GM18868 (cell line): ENCODE measurements around the gene CTSA.
"Not testable (repeated sequence)": the region's sequence is repeated elsewhere in the genome, so short reads cannot be mapped to it uniquely, and the experiment has no call there.

Experiments used
- ATAC-seq: cut with Tn5 transposase; IDR thresholded peaks from one replicate; pipeline ENCODE4 v1.9.1; 2021; ENCODE audit warnings: mild to moderate bottlenecking, moderate library complexity; ENCODE audit not compliant: unreplicated experiment

CTSA gene

GRCh38 chr20:45863543-45864470, 27.3 kb upstream of the CTSA start:
- ATAC-seq, result no peak

- no peak for ATAC-seq
Observed at GRCh38 chr20:45866454-45866853, 24.7 kb upstream of the CTSA start.

GRCh38 chr20:45867136-45867818, 23.9 kb upstream of the CTSA start:
- ATAC-seq, result no peak

DNA sequence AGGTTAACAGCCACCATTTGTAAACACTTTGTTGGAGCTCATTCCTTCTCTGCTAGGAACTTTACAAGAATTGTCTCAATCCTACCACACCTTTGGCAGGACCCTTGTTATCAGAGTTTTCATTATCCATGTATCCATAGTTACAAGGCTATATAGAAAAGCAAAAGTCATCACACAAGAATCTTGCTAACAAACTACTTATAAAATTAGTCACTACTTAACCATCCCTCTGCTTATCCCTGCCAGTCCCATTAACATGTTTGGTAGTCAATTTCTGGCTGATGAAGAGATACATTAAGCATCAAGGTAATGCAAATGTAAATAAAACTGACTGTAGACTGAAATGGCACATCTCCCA, 23.3 kb upstream of the CTSA start:
- ATAC-seq, result no peak

- ATAC-seq, result no peak
Observed at GRCh38 chr20:45872626-45873025, 18.5 kb upstream of the CTSA start.

DNA sequence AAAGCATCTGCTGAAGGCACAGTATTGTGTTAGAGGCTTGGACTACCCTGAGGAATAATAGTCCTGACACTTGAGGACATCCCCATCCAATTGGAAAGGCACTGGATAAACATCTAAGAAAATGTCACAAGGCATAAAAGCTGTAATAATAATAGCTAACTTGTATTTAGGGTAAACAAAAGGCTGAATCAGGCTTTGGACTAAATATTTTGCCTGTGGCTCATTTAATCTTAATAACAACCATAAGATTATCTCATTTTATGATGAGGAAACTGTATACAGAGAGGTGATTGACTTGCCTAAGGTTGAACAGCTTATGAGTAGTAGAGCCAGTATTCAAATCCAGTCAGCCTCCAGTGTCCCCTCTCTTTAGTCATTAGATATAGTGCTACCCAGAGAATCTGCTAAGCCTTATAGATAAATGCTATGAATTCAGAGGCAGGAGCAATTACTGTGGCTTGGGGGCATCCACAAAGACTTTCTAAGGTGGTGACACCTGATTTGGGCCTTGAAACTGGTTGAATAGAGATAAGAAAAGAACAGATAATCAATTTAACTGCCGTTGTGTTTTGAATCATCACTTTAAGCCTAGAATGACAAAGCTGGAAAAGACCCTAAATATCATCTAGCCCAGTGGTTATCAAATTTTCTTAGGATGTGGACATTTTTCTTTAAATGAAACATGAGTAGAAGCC, 17.6 kb upstream of the CTSA start:
- no peak for ATAC-seq

GRCh38 chr20:45874104-45874481, 17.0 kb upstream of the CTSA start:
- ATAC-seq, result not testable (repeated sequence)

DNA sequence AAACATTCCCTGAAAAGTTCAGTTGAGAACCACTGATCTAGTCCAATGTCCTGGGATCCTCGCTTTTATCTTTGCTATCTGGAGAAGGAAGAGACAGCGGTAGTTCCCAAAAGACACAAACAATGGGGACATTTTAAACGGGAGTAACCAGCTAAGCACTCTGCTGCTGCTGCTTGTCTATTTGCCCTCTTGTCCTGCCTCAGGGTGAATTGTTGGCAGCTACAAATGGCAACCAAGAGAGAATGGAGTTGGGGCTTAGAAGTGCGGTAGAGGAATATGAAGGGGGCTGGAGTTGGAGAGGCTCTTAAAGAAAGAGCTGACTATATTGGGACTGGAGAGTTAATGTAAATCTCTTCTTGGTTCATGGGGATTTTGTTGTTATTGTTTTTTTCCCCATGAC, 16.6 kb upstream of the CTSA start:
- ATAC-seq, result no peak

DNA sequence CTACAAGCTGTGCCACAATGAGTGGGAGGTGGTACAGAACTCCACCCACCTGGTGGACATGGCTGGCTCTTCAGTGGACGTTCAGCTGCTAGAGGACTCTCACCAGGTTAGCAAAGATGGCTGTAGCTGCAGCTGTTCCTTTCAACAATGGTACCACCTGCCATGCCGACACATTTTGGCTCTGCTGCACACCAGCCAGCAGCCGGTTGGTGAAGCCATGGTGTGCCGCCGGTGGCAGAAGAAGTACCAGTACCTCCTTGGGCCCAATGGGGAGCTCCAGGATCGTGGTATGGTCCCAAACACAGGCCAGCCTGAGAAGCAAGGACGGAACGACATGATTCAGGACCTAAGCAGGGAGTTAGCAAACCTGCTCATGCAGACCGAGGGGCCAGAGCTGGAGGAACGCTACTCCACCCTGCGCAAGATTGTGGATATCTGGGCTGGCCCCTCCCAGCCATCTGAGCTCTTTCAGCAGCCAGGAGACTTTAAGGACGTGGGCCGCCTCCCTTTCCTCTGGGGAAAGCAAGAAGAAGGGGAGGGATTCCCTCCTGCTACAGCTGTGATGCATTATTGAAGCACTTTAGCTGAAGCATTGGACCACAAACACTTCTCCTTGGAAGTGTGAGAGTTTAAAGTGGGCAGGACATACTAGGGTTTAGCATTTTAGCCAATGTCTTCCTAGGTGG, 12.9 kb upstream of the CTSA start:
- ATAC-seq, result no peak

DNA sequence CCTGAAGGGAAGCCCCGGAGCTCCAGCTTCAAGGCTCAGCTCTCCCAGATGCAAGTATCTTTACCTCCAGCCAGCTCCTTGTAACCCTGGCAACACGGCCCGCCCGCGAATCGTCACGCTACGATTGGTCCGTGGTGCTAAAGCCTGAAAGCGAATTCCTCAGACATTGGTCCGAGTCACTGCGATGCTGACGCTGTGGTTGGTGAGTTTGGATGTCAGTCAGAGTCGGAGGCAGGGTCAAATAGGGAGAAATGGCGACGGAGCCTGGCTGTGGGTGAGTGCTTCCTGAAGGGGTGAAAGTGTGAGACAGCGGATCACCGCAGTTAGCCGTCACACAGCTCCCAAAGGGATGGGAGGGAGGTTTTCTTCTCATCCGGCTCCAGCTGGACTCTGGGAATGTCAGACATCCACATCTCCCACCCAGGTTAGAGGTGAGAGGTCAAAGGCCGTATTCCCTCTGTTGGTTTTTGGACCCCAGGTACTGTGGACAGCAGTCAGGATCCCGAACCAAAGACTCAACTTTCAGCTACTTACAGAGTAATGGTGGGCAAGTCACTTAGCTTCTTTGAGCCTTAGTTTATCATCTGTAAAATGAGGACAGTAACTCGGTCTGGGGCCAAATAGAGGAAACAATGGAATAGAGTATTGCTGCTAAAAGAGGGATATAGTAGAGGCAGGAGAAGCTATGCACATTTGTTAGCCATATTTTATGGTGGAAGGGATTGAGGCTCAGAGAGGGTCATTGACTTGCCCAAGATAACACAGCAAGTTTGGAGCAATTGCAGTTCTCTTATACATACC, 9.9 kb upstream of the CTSA start, which contains the start of gene ZSWIM1:
Gene ZSWIM1 (plus strand): TSS at position 240 of the 801 bp plus-strand sequence. CDS start 1,366 bp downstream, outside the sequence.
- ATAC-seq, result peak; percentile 95

GRCh38 chr20:45882469-45883099, 8.6 kb upstream of the CTSA start:
- ATAC-seq, result no peak

- ATAC-seq, result no peak
Observed at GRCh38 chr20:45883100-45883469, 8.1 kb upstream of the CTSA start.

DNA sequence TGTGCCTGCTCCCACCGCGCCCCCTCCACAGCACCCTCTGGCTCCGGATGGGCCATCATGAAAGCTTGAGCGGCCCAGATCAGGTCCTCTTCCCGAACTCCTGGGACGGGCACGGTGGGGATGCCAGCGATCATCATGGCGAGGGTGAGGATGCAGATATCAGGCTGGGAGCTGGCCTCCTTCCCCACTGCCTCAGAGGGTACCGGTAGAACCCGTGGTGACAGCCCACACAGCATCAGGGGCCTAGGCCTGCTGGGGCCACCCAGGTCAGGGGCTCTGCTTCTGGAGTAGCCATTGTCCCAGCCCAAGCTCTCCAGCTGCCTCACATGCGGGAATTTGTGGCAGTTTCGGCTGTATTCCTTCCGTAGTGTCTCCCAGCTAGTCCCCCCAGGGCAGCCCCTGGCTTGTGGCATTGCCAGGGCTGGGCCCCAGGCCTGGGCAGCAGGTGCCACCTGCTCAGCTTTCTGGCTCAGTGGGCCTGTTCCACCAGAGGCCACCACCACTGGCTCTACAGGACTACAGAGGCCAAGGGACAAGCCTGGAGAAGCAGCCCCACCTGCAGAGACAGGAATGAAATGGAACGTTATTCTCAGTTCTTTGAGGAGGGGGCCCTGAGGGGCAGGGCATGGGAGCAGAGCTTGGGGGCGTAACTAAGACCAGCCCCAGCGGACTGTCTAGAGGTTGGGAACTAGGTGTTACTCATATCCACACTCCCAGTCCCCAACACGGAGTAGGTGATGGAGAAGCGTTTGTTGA, 4.4 kb upstream of the CTSA start:
- no peak for ATAC-seq

DNA sequence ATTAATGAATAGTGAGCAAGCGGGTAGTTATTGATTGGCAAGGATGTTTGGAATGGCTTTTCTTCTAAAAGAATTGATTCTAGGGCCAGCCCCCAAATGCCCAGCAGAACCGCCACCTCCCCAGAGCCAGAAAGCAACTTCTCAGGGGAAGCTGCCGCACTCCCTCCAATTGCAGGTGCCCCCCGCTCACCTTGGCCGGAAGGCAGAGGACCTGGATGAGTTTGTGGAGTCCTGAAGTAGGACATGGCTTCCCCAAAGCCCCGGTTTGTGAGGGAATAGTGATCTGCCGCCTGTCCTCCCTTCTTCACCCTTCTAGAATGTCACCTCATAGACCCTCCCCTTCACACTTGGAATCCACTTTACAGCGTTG, 3.8 kb upstream of the CTSA start, which contains the start of gene SPATA25:
Gene SPATA25 (minus strand): TSS at position 277 of the 370 bp plus-strand sequence. CDS start 32 bp downstream, at position 245.
- ATAC-seq, result no peak

GRCh38 chr20:45888681-45889080, 2.5 kb upstream of the CTSA start:
- no peak for ATAC-seq

- ATAC-seq, result no peak
Observed at GRCh38 chr20:45890077-45890984, 804 bp upstream of the CTSA start.

DNA sequence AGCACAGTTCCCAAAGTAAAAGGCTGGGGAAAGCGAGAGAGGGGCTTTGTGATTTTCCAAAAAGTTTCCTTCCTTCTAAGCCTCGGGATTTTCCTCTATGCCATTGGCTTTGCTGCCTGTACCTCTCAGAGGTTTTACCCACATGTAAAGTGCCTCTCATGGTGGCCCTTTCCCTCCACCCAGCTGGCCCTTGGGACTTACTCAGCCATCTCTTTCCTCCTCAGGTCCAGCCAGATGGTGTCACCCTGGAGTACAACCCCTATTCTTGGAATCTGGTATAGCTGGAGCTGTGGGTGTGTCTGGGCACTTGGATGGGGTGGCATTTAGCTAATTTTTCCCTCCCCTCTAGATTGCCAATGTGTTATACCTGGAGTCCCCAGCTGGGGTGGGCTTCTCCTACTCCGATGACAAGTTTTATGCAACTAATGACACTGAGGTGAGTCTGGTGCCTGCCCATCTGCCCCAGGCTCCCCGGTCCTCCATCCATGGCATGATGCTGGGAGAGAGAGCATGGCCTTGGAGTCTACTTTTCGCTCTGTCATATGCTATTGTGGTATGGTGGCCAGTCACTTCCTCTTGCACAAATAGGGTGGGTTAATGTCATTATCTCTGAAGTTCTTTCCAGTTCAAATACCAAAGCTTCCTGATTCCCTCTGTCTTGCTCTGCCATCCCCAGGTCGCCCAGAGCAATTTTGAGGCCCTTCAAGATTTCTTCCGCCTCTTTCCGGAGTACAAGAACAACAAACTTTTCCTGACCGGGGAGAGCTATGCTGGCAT, 1.1 kb downstream of the CTSA start:
- no peak for ATAC-seq
